Coronary artery (tissue), 2 donors: Measurements from ENCODE around the gene SEC24C.

ENCODE experiments used
- DNase-seq: peaks from one replicate; pipeline ENCODE4 v3.0.0-alpha.2; 2017; ENCODE audit warnings: low spot score
- H3K27ac ChIP-seq, 2 donors: fragments of 200-600 bp; sonication (generic); one replicate each; pipeline ENCODE4 v1.5.1; 2016 to 2019
- H3K4me3 ChIP-seq: fragments of 200-600 bp; sonication (generic); 2 replicates; pipeline ENCODE4 v1.5.1; 2016; ENCODE audit warnings: mild to moderate bottlenecking, moderate library complexity
- TF ChIP-seq, protein P1 (sequence below): fragments of 200-600 bp; sonication (generic); IDR thresholded peaks from one replicate; pipeline ENCODE4 v1.5.1; 2019; ENCODE audit warnings: antibody characterized with exemption

Gene SEC24C

DNA sequence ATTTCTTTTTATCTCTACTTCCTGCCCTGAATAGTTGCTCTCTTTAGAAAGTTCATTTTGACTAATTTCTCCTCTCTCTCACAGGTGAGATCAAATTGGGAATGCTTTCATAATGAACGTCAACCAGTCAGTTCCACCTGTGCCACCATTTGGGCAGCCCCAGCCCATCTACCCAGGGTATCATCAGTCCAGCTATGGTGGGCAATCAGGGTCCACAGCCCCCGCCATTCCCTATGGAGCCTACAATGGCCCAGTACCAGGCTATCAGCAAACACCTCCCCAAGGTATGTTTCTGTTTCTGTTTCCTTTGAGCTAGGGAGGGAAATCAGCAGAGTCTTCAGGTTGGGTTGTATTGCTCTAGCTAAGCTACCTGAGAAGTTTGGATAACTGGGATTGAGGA lies 2.5 kb downstream of the SEC24C start:
- TF ChIP-seq, protein P1, sequence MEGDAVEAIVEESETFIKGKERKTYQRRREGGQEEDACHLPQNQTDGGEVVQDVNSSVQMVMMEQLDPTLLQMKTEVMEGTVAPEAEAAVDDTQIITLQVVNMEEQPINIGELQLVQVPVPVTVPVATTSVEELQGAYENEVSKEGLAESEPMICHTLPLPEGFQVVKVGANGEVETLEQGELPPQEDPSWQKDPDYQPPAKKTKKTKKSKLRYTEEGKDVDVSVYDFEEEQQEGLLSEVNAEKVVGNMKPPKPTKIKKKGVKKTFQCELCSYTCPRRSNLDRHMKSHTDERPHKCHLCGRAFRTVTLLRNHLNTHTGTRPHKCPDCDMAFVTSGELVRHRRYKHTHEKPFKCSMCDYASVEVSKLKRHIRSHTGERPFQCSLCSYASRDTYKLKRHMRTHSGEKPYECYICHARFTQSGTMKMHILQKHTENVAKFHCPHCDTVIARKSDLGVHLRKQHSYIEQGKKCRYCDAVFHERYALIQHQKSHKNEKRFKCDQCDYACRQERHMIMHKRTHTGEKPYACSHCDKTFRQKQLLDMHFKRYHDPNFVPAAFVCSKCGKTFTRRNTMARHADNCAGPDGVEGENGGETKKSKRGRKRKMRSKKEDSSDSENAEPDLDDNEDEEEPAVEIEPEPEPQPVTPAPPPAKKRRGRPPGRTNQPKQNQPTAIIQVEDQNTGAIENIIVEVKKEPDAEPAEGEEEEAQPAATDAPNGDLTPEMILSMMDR: no peak
- Histone ChIP-seq H3K27ac (no peak overlapping the region), H3K4me3 (no peak overlapping the region)
- DNase-seq: no peak

DNA sequence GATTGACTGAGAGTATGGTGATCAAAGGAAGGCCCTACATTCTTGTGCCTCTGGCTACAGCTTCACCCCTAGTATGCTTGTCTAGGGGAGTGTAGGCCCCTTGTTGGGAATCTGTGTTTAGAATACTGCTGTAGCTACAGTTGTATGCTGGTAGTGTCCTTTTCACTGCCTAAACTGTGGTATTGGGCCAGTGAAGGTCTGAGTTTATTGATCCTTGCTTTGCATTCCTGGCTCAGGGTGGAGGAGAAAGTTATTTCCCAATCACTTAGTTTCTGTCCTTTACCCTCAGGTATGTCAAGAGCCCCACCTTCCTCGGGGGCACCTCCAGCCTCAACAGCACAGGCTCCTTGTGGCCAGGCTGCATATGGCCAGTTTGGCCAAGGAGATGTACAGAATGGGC lies 6.6 kb downstream of the SEC24C start:
- Histone ChIP-seq H3K27ac (no peak overlapping the region), H3K4me3 (no peak overlapping the region)
- no peak for DNase-seq
- TF ChIP-seq, protein P1: no peak

DNA sequence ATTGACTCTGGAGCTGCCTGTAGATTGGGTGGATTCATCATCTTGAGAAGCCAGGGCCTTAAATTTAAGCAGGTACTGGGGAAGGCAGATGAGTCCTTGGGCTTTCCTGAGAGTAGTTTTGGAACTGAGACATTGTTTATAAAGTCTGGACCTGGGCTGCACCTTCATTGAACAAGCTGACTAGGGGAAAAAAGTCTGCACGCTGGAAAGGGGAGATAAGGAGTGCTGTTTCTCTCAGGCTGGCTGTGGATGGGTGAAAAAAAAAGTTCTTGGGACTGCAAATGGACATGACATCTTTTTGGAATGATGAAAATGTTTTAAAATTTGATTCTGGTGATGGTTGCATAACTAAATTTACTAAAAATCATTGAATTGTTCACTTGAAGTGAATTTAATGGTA lies 12.0 kb downstream of the SEC24C start:
- TF ChIP-seq, protein P1: no peak
- Histone ChIP-seq H3K4me3 (no peak overlapping the region), H3K27ac (no peak overlapping the region)
- DNase-seq: no peak

DNA sequence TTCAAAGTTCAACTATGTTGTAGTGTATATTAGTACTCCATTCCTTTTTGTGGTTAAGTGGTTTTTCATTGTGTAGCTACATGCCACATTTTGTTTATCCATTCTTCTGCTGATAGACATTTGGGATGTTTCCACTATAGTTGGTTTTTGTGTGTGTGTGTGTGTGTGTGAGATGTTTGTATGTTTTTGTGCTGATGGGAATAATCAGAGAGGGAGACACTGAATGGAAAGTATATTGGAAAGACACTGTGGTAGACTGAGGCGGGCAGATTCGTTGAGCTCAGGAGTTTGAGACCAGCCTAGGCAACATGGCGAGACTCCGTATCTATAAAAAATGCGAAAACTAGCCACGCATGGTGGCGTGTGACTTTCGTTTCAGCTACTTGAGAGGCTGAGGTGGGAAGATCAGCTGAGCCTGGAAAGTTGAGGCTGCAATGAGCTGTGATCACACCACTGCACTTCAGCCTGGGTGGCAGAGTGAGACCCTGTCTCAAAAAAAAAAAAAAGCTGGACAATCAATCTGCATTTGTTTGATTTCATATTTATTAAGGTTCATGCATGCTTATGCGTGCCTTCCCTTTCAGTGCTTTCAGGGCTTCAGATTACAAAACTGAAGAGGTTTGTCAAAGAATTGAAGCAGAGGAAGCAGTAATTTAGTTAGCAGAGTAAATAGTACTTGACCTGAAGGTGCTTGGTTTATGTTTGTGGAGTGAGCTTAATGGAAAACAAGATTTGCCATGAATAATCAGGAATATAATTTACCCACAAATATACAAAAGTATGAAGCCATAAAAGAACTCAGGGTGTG lies 14.7 kb downstream of the SEC24C start:
- DNase-seq: no peak
- no peak overlapping the region for H3K4me3 ChIP-seq
- H3K27ac ChIP-seq: no peak overlapping the region
- TF ChIP-seq, protein P1: no peak

DNA sequence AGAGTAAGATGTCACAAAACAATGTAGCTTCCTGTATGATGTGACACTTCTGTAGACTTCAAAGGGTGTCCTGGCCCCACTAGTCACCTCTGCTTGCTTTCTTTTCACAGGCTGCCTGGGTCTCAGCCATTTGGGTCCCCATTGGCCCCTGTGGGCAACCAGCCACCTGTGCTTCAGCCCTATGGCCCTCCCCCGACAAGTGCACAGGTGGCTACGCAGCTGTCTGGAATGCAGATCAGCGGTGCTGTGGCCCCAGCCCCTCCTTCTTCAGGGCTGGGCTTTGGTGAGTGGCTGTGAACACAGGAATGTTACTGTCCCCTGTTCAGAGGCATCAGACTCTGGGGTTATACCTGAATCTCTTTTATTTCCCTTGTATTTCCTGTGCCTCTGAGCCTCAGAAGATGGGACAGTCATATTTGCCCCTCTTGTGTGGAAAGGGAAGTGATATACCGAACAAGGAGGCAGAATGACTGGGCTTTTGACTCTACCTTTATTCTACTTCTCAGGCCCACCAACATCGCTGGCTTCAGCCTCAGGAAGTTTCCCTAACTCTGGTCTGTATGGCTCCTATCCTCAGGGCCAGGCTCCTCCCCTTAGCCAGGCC lies 15.4 kb downstream of the SEC24C start:
- Histone ChIP-seq H3K4me3 (no peak overlapping the region), H3K27ac (no peak overlapping the region)
- DNase-seq: no peak
- TF ChIP-seq, protein P1: no peak

DNA sequence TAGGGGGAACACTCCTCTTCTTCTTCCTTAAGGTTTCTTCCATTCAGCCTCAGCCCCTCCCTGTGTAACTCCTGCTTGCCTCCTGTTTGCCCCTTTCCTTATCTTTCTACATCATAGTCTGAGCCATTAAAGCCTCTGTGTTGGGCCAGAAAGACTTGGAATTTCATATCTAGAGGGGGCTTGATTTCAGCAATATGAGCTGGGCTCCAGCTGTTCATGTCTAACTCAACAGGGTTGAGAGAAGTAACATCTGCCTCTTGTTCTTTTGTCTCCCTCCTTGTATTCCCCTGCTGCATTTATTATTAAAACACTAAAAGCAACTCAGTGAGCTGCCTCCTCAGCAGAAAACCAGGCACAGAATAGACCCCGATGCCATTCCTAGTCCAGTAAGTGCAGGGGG lies 17.6 kb downstream of the SEC24C start:
- H3K27ac ChIP-seq: no peak overlapping the region
- TF ChIP-seq, protein P1: no peak
- no peak overlapping the region for H3K4me3 ChIP-seq
- DNase-seq: no peak

DNA sequence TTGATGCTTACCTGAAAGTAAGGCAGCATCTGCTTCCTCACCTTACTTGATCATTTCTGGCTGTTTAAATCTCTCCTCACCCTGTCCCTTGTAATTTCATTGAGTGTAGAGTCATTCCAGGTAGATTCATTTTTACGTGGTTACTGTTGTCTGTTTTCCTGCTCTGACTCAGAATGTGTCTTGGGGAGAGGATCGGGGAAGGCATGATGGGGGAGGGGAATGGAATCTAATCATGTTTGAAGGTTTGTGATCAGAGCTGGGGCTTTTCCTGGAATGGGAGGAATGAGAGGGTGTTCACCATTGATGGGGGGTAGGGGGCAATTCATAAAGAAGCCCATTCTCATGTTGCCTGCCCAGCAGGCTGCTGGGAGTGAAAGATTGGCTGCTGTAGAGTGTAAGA lies 18.7 kb downstream of the SEC24C start:
- TF ChIP-seq, protein P1: no peak
- no peak for DNase-seq
- no peak overlapping the region for H3K27ac ChIP-seq
- H3K4me3 ChIP-seq: no peak overlapping the region
